GM21423 (cell line): Measurements from ENCODE around the gene NCSTN.
"Not testable (repeated sequence)": the region's sequence is repeated elsewhere in the genome, so short reads cannot be mapped to it uniquely, and the experiment has no call there.

Source experiments
- ATAC-seq: cut with Tn5 transposase; IDR thresholded peaks from one replicate; pipeline ENCODE4 v1.9.1; 2021; ENCODE audit warnings: mild to moderate bottlenecking, moderate library complexity; ENCODE audit not compliant: unreplicated experiment

Gene NCSTN

GRCh38 chr1:160370561-160371345, 27.6 kb downstream of the NCSTN start:
- ATAC-seq = no peak

GRCh38 chr1:160371346-160371631, 28.1 kb downstream of the NCSTN start:
- ATAC-seq = no peak

GRCh38 chr1:160371756-160372155, 28.6 kb downstream of the NCSTN start:
- no peak for ATAC-seq

GRCh38 chr1:160373696-160374095, 30.5 kb downstream of the NCSTN start:
- no peak for ATAC-seq

GRCh38 chr1:160374306-160375110, 31.3 kb downstream of the NCSTN start:
- no peak for ATAC-seq

- ATAC-seq = no peak
Measured at GRCh38 chr1:160375788-160376524, 32.8 kb downstream of the NCSTN start.

- no peak for ATAC-seq
Measured at GRCh38 chr1:160376525-160377131, 33.4 kb downstream of the NCSTN start.

- no peak for ATAC-seq
Measured at GRCh38 chr1:160377585-160378206, 34.5 kb downstream of the NCSTN start.

- not testable (repeated sequence) for ATAC-seq
Measured at GRCh38 chr1:160384812-160385211, 41.6 kb downstream of the NCSTN start.

- not testable (repeated sequence) for ATAC-seq
Measured at GRCh38 chr1:160388406-160388805, 45.2 kb downstream of the NCSTN start.

- no peak for ATAC-seq
Measured at GRCh38 chr1:160394673-160395072, 51.5 kb downstream of the NCSTN start.

- no peak for ATAC-seq
Measured at GRCh38 chr1:160397651-160398050, 54.5 kb downstream of the NCSTN start.

GRCh38 chr1:160398823-160399222, 55.6 kb downstream of the NCSTN start:
- no peak for ATAC-seq

- ATAC-seq = no peak
Measured at GRCh38 chr1:160399544-160400222, 56.5 kb downstream of the NCSTN start.

GRCh38 chr1:160400223-160400645, 57.1 kb downstream of the NCSTN start, which contains the start of gene VANGL2:
TSS of gene VANGL2 (plus strand) at chr1:160400564. CDS start at chr1:160415838, 15,274 bp downstream.
- no peak for ATAC-seq

- ATAC-seq = no peak
Measured at GRCh38 chr1:160400646-160401486, 57.7 kb downstream of the NCSTN start.

GRCh38 chr1:160401487-160401805, 58.3 kb downstream of the NCSTN start:
- ATAC-seq = no peak

- no peak for ATAC-seq
Measured at GRCh38 chr1:160402001-160402795, 59.0 kb downstream of the NCSTN start.
